ENCODE measurements around the gene SNCA. TPM values are rescaled to one million over a fixed set of nuclear protein-coding genes. Genes with fewer than 3 reads are reported as not detected.

Gene SNCA
- total RNA-seq, 6 experiments from 2014 or later, result 0.43 to 5.1 (median 1.0) TPM

DNA sequence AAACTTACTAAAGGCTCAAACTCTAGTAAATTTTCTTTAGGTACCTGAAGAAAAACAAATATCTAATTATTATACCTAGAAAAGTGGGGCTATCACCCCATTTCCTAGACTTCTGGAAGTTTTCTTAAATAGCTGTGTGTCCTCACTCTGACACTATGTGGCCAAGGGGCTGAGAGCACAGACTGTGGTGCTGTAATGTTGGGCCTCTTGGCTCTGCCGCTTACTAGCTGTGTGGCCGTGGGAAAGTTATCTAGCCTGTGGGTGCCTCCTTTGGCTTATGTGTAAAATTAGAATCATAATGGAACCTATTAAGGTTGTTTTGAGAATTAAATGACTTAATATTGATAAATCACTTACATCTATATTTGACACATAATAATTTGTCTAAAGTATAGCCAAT is 114.4 kb downstream of the SNCA start:
- H3K9me3 ChIP-seq, result no peaks in the 10 kb centered on the region
- no peak for DNase-seq
- no peaks in the 10 kb centered on the region for H3K36me3 ChIP-seq
- no peak overlapping the region for H3K27ac ChIP-seq
- intact Hi-C loops (cut with DNase I), result no loop called here
- 86% methylated on average over 2 of the region's 2 CpGs for WGBS (ENCODE audit: insufficient coverage, low coverage, low lambda C conversion rate, missing lambda C conversion rate)
- no peaks in the 10 kb centered on the region for H3K27me3 ChIP-seq
- H3K4me1 ChIP-seq, result no peaks in the 10 kb centered on the region
- H3K4me3 ChIP-seq, result no peak overlapping the region
- ATAC-seq, result no peak
- TF ChIP-seq CTCF (IDR thresholded peaks at IDR 0.05) (no peak), POLR2A (IDR thresholded peaks at IDR 0.05) (no peak)

DNA sequence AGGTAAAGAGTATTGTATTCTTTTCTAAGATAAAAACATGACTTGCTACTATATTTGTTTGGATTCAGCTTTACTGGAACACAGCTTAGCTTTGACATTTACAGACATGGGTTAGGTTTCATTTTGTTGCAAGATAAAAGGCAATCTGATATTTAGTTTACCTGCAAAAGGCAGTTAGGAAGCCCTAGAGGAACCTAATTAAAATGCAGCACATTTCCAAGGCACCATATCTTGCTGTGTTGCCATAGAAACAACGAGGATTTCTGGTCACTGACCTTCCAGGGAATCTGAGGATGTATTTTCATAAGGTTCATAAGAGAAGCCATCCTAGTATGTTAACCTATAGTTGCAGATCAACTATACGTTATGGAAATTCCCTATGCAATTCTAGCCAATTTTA is 116.0 kb downstream of the SNCA start:
- H3K27me3 ChIP-seq, result no peaks in the 10 kb centered on the region
- H3K4me3 ChIP-seq, result no peak overlapping the region
- intact Hi-C loops (cut with DNase I), result no loop called here
- ATAC-seq (no peak), DNase-seq (no peak)
- no peaks in the 10 kb centered on the region for H3K4me1 ChIP-seq
- no peaks in the 10 kb centered on the region for H3K36me3 ChIP-seq
- 43% methylated on average over 2 of the region's 2 CpGs for WGBS (ENCODE audit: insufficient coverage, low coverage, low lambda C conversion rate, missing lambda C conversion rate)
- TF ChIP-seq CTCF (IDR thresholded peaks at IDR 0.05), result no peak
- no peak for TF ChIP-seq POLR2A (IDR thresholded peaks at IDR 0.05)
- H3K9me3 ChIP-seq, result no peaks in the 10 kb centered on the region
- no peak overlapping the region for H3K27ac ChIP-seq

GRCh38 chr4:89719536-89720090 is 117.3 kb downstream of the SNCA start:
- Histone ChIP-seq H3K4me1 (no peaks in the 10 kb centered on the region), H3K27me3 (no peaks in the 10 kb centered on the region), H3K27ac (no peak overlapping the region), H3K4me3 (no peak overlapping the region), H3K9me3 (no peaks in the 10 kb centered on the region), H3K36me3 (no peaks in the 10 kb centered on the region)
- WGBS (ENCODE audit: insufficient coverage, low coverage, low lambda C conversion rate, missing lambda C conversion rate), result 47% methylated on average over 7 of the region's 7 CpGs
- DNase-seq, result no peak
- TF ChIP-seq POLR2A (IDR thresholded peaks at IDR 0.05) (no peak), CTCF (IDR thresholded peaks at IDR 0.05) (no peak)
- intact Hi-C loops (cut with DNase I), result no loop called here
- ATAC-seq, result no peak

DNA sequence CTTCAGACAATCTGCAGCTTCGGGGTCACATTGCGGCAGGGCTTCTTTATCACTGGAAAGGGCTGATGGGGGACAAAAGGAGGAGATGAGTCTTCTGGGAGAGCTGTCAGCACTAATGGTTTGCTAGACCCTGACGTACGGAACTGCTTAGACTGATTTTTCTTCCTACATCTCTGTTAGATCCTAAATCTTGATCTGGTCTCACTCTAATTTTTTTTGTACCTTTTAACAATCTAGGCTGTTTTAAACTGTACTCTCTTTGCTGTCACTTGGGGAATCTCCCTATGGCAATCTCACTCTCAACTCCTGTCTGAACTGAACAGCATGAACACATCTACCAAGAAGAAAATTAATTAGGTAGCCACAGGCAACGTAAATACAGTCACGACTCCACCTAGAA is 120.1 kb downstream of the SNCA start:
- TF ChIP-seq CTCF (IDR thresholded peaks at IDR 0.05) (no peak), POLR2A (IDR thresholded peaks at IDR 0.05) (no peak)
- H3K36me3 ChIP-seq, result no peaks in the 10 kb centered on the region
- WGBS (ENCODE audit: insufficient coverage, low coverage, low lambda C conversion rate, missing lambda C conversion rate), result 75% methylated on average over 6 of the region's 6 CpGs

DNA sequence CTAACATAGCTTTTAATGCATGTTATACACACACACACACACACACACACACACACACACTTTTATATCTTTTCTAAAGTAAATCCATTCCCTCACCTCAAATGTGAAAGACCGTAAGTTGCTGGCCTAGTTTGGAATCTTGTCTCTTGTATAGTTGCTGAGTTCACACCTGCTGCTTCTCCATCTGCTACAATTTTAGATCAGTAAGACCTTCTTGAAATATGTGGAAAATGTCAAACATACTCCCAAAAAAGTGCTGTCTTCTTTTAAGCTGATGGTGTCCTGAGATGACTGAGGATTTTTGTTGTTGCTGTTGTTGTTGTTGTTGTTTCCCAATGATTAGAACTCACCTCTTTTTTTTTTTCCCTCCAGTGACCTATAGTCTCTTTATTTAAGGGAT is 121.3 kb downstream of the SNCA start:
- H3K9me3 ChIP-seq, result no peaks in the 10 kb centered on the region
- 69% methylated on average over 1 of the region's 1 CpG for WGBS (ENCODE audit: insufficient coverage, low coverage, low lambda C conversion rate, missing lambda C conversion rate)
- H3K4me3 ChIP-seq, result no peak overlapping the region
- no peak overlapping the region for H3K27ac ChIP-seq
- H3K27me3 ChIP-seq, result no peaks in the 10 kb centered on the region
- intact Hi-C loops (cut with DNase I), result no loop called here
- no peaks in the 10 kb centered on the region for H3K36me3 ChIP-seq
- no peak for DNase-seq
- no peak for ATAC-seq
- TF ChIP-seq CTCF (IDR thresholded peaks at IDR 0.05) (no peak), POLR2A (IDR thresholded peaks at IDR 0.05) (no peak)
- H3K4me1 ChIP-seq, result no peaks in the 10 kb centered on the region

More for the DNA sequence above, 120.1 kb downstream of the SNCA start:
- H3K27ac ChIP-seq, result no peak overlapping the region
- H3K27me3 ChIP-seq, result no peaks in the 10 kb centered on the region
- ATAC-seq (no peak), DNase-seq (no peak)
- intact Hi-C loops (cut with DNase I), result no loop called here
- H3K4me1 ChIP-seq, result no peaks in the 10 kb centered on the region
- no peak overlapping the region for H3K4me3 ChIP-seq
- H3K9me3 ChIP-seq, result no peaks in the 10 kb centered on the region
